Neural cell (in vitro differentiated cells): ENCODE results near the gene CDC42EP2. TPM values are rescaled to one million over a fixed set of nuclear protein-coding genes. Genes with fewer than 3 reads are reported as not detected.

Experiments
- H2AFZ ChIP-seq: fragments of 200-600, 300-800 bp; sonication (generic), shearing (Covaris generic); 2 replicates; pipeline ENCODE4 v1.6.0; 2014; ENCODE audit warnings: low read depth, mild to moderate bottlenecking, antibody characterized with exemption, low read length, moderate library complexity
- H3F3A ChIP-seq: fragments of 200-600 bp; shearing (Covaris generic); 2 replicates; pipeline ENCODE4 v1.6.1; 2016; ENCODE audit warnings: mild to moderate bottlenecking, moderate library complexity, mixed read lengths, antibody characterized with exemption, low read length; ENCODE audit not compliant: insufficient read depth, poor library complexity, severe bottlenecking
- H3K27ac ChIP-seq: fragments of 200-600, 300-800 bp; sonication (generic), shearing (Covaris generic); 2 replicates; pipeline ENCODE4 v1.5.1; 2014; ENCODE audit warnings: mild to moderate bottlenecking, low read length, moderate library complexity
- H3K27me3 ChIP-seq: fragments of 300-800, 200-600 bp; sonication (generic), shearing (Covaris generic); 2 replicates; pipeline ENCODE4 v1.6.0; 2014; ENCODE audit warnings: mild to moderate bottlenecking, low read depth, low read length, moderate library complexity; ENCODE audit not compliant: insufficient read depth
- H3K36me3 ChIP-seq: fragments of 300-800, 200-600 bp; sonication (generic), shearing (Covaris generic); 2 replicates; pipeline ENCODE4 v1.5.1; 2014; ENCODE audit warnings: mild to moderate bottlenecking, antibody characterized with exemption, low read length, moderate library complexity; ENCODE audit not compliant: insufficient read depth
- H3K4me2 ChIP-seq: fragments of 300-800, 200-600 bp; sonication (generic), shearing (Covaris generic); 2 replicates; pipeline ENCODE4 v1.6.0; 2014; ENCODE audit warnings: mild to moderate bottlenecking, low read length
- H3K4me3 ChIP-seq: fragments of 300-800, 200-600 bp; sonication (generic), shearing (Covaris generic); 2 replicates; pipeline ENCODE4 v1.5.1; 2014; ENCODE audit warnings: mild to moderate bottlenecking, low read length, moderate library complexity
- H3K79me2 ChIP-seq: fragments of 200-600 bp; shearing (Covaris generic); replicated peaks from 2 replicates; pipeline ENCODE4 v1.6.0; 2014; ENCODE audit warnings: mild to moderate bottlenecking, low read length, moderate library complexity; ENCODE audit not compliant: insufficient read depth
- H3K9ac ChIP-seq: fragments of 300-800, 200-600 bp; sonication (generic), shearing (Covaris generic); 2 replicates; pipeline ENCODE4 v1.6.1; 2016; ENCODE audit warnings: mild to moderate bottlenecking, low read length, mixed read lengths
- H3K9me2 ChIP-seq: fragments of 200-600 bp; shearing (Covaris generic); 2 replicates; pipeline ENCODE4 v1.6.1; 2016; ENCODE audit warnings: mild to moderate bottlenecking, low read length, mixed read lengths; ENCODE audit not compliant: insufficient read depth
- H3K9me3 ChIP-seq: fragments of 200-600, 300-800 bp; sonication (generic), shearing (Covaris generic); 2 replicates; pipeline ENCODE4 v1.6.1; 2016; ENCODE audit warnings: mild to moderate bottlenecking, mixed run types, low read length, moderate library complexity, mixed read lengths
- H4K20me1 ChIP-seq: fragments of 200-600 bp; shearing (Covaris generic); 2 replicates; pipeline ENCODE4 v1.6.1; 2016; ENCODE audit warnings: mild to moderate bottlenecking, mixed run types; ENCODE audit not compliant: insufficient read depth
- CTCF ChIP-seq: fragments of 450-650 bp; IDR thresholded peaks from 2 replicates; pipeline ENCODE4 v1.5.1; 2014; ENCODE audit warnings: antibody characterized with exemption, mild to moderate bottlenecking, moderate library complexity; ENCODE audit not compliant: poor library complexity, severe bottlenecking
- EP300 ChIP-seq: fragments of 450-650 bp; conservative IDR thresholded peaks from 2 replicates; pipeline ENCODE4 v1.6.1; 2014; ENCODE audit warnings: antibody characterized with exemption, mild to moderate bottlenecking, moderate library complexity; ENCODE audit not compliant: poor library complexity, severe bottlenecking
- EZH2 ChIP-seq: fragments of 200-600, 300-800 bp; shearing (Covaris generic), sonication (generic); IDR thresholded peaks from 2 replicates; pipeline ENCODE4 v1.6.1; 2014; ENCODE audit warnings: antibody characterized with exemption, low read length, borderline replicate concordance, mild to moderate bottlenecking; ENCODE audit not compliant: insufficient read depth, poor library complexity, severe bottlenecking
- MXI1 ChIP-seq: fragments of 450-650 bp; conservative IDR thresholded peaks from 2 replicates; pipeline ENCODE4 v1.6.1; 2014; ENCODE audit warnings: antibody characterized with exemption, mild to moderate bottlenecking; ENCODE audit not compliant: poor library complexity, severe bottlenecking
- POLR2AphosphoS5 ChIP-seq: IDR thresholded peaks from 2 replicates; pipeline ENCODE4 v1.6.1; 2012
- RAD21 ChIP-seq: fragments of 450-650 bp; conservative IDR thresholded peaks from 2 replicates; pipeline ENCODE4 v1.6.1; 2014; ENCODE audit warnings: antibody characterized with exemption, mild to moderate bottlenecking, moderate library complexity
- REST ChIP-seq: IDR thresholded peaks from 2 replicates; pipeline ENCODE4 v1.6.1; 2012; ENCODE audit warnings: borderline replicate concordance
- SMC3 ChIP-seq: fragments of 450-650 bp; conservative IDR thresholded peaks from 2 replicates; pipeline ENCODE4 v1.6.1; 2014; ENCODE audit warnings: antibody characterized with exemption, mild to moderate bottlenecking, moderate library complexity; ENCODE audit not compliant: poor library complexity
- TAF1 ChIP-seq: IDR thresholded peaks from 2 replicates; pipeline ENCODE4 v1.6.1; 2012; ENCODE audit warnings: low read depth
- polyA plus RNA-seq: library from polyadenylated mRNA; depleted of rRNA; stranded (reverse); fragments of >200 nt; gene quantifications from 2 replicates; pipeline ENCODE4 v1.2.3, GENCODE V29; 2014

CDC42EP2 gene
- polyA plus RNA-seq, 1 donor from 2014 or later, result 1.3 TPM

GRCh38 chr11:65279279-65279678 lies 35.4 kb upstream of the CDC42EP2 start:
- no peaks in the 10 kb centered on the region for H3K9me2 ChIP-seq
- no peaks in the 10 kb centered on the region for H3K9me3 ChIP-seq
- no peak overlapping the region for H3K9ac ChIP-seq
- no peak overlapping the region for H3K4me3 ChIP-seq
- H3K36me3 ChIP-seq, result no peaks in the 10 kb centered on the region
- H3K27ac ChIP-seq, result no peak overlapping the region
- H3K4me2 ChIP-seq, result no peak overlapping the region
- no peaks in the 10 kb centered on the region for H3K27me3 ChIP-seq
- no peaks in the 10 kb centered on the region for H3F3A ChIP-seq
- TF ChIP-seq POLR2AphosphoS5 (no peak), EZH2 (no peak), CTCF (no peak), EP300 (no peak), RAD21 (no peak), SMC3 (no peak), MXI1 (no peak)
- H3K79me2 ChIP-seq, result no peaks in the 10 kb centered on the region
- no peak overlapping the region for H2AFZ ChIP-seq
- H4K20me1 ChIP-seq, result no peaks in the 10 kb centered on the region

GRCh38 chr11:65279741-65280440 lies 34.8 kb upstream of the CDC42EP2 start:
- Histone ChIP-seq H3F3A (no peaks in the 10 kb centered on the region), H3K27me3 (no peaks in the 10 kb centered on the region), H3K4me3 (no peak overlapping the region), H3K9ac (no peak overlapping the region), H4K20me1 (no peaks in the 10 kb centered on the region), H2AFZ (no peak overlapping the region), H3K4me2 (no peak overlapping the region), H3K27ac (no peak overlapping the region), H3K36me3 (no peaks in the 10 kb centered on the region), H3K9me3 (no peaks in the 10 kb centered on the region), H3K9me2 (no peaks in the 10 kb centered on the region), H3K79me2 (no peaks in the 10 kb centered on the region)
- TF ChIP-seq REST (no peak), EZH2 (no peak), EP300 (no peak), SMC3 (no peak), CTCF (no peak), MXI1 (no peak), POLR2AphosphoS5 (no peak), RAD21 (no peak), TAF1 (no peak)
